HT-29 (cell line): ENCODE results near the gene THSD7A. TPM values are rescaled to one million over a fixed set of nuclear protein-coding genes. Genes with fewer than 3 reads are reported as not detected.

ENCODE experiments used
- DNase-seq: peaks from one replicate; pipeline ENCODE4 v3.0.0-alpha.2; 2015; ENCODE audit warnings: low spot score
- total RNA-seq: library from RNA; depleted of rRNA; stranded (reverse); fragments of >200 nt; shearing (Covaris generic); gene quantifications from 2 replicates; pipeline ENCODE4 v1.2.3, GENCODE V29; 2014; rRNA removed

THSD7A gene, protein sequence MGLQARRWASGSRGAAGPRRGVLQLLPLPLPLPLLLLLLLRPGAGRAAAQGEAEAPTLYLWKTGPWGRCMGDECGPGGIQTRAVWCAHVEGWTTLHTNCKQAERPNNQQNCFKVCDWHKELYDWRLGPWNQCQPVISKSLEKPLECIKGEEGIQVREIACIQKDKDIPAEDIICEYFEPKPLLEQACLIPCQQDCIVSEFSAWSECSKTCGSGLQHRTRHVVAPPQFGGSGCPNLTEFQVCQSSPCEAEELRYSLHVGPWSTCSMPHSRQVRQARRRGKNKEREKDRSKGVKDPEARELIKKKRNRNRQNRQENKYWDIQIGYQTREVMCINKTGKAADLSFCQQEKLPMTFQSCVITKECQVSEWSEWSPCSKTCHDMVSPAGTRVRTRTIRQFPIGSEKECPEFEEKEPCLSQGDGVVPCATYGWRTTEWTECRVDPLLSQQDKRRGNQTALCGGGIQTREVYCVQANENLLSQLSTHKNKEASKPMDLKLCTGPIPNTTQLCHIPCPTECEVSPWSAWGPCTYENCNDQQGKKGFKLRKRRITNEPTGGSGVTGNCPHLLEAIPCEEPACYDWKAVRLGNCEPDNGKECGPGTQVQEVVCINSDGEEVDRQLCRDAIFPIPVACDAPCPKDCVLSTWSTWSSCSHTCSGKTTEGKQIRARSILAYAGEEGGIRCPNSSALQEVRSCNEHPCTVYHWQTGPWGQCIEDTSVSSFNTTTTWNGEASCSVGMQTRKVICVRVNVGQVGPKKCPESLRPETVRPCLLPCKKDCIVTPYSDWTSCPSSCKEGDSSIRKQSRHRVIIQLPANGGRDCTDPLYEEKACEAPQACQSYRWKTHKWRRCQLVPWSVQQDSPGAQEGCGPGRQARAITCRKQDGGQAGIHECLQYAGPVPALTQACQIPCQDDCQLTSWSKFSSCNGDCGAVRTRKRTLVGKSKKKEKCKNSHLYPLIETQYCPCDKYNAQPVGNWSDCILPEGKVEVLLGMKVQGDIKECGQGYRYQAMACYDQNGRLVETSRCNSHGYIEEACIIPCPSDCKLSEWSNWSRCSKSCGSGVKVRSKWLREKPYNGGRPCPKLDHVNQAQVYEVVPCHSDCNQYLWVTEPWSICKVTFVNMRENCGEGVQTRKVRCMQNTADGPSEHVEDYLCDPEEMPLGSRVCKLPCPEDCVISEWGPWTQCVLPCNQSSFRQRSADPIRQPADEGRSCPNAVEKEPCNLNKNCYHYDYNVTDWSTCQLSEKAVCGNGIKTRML (N-terminal part only)
- not detected in 2 replicates for total RNA-seq

DNA sequence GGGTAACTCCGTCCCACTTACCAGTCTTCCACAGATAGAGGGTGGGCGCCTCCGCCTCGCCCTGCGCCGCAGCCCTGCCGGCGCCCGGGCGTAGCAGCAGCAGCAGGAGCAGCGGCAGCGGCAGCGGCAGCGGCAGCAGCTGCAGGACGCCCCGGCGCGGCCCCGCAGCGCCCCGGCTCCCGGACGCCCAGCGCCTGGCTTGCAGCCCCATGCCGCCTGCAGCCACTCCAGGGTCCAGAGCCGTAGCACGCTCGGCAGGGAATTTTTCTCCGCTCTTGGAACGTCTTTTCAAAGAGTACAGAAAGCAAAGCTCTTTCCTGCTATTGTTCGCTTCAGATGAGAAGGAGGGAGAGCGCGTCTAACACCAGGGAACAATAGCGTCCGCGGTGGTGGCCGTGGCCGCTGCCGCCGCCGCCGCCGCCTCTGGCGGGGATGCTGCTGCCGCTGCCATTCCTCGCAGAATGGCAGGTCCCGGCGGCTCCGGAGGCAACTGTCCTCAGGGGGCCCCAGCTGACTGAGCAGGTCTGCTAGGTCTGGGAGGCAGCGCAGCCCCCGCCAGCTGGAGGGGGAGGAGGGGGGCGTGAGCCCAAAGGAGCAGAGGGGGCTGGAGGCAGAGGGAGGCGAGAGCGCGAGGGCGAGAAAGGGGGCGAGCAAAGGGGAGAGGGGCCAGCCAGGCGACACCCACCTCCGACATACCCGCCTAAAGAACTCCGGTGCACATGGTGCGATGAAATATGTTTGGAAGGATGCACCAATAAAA is at the start of gene THSD7A:
THSD7A (minus strand) TSS at position 463 of the 760 bp plus-strand sequence; CDS start at position 211, 252 bp downstream.
- DNase-seq: peak; percentile 53

DNA sequence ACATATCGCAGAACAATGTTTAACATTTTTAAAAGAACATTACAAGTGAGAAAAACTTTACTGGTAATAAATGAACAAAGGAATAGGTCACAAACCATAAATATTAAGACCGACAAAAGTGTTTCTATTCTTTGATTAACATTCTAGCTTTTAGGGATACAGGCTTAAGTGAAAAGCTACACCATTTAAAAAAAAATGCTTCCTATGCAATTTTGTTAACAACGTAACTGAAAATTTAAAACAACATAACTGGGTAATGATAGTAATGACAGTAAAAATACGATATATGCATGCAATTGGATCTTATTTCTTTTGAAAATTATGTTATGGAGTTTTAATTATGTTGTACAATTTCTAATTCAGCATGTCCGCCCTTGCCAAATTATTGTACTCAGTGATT is 49.7 kb upstream of the THSD7A start:
- no peak for DNase-seq

DNA sequence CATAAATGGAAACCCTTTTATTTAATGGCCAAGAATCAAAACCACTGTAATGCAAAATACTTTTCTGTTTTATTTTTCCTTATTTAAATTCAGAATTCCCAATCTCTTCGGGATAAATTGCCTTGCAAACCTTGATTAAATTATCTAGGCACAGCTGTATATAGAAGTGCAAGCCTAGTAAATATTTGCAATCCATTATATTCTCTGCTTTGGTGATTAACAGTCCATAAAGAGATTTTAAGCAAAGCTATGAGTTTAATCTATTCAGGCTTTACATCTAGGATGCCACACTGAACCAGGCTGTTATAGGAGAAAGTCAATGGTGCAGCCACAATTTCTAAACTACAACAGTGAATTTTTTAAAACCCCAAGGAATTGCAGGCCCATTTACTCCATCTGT is 43.6 kb upstream of the THSD7A start:
- DNase-seq: no peak

DNA sequence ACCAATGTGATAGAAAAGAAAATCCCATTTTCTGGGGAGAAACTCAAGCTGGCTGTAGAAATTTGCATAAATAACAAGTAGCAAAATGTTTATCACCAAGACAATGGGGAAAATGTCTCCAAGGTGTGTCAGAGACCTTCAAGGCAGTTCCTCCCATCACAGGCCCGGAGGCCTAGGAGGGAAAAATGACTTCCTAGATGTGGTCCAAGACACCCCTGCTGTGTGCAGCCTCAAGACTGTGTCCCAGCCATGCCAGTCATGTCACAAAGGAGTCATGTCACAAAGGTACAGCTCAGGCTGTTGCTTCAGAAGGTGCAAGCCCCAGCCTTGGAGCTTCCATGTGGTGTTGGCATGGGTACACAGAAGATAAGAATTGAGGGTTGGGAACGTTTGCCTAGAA is 33.7 kb upstream of the THSD7A start:
- DNase-seq: no peak

DNA sequence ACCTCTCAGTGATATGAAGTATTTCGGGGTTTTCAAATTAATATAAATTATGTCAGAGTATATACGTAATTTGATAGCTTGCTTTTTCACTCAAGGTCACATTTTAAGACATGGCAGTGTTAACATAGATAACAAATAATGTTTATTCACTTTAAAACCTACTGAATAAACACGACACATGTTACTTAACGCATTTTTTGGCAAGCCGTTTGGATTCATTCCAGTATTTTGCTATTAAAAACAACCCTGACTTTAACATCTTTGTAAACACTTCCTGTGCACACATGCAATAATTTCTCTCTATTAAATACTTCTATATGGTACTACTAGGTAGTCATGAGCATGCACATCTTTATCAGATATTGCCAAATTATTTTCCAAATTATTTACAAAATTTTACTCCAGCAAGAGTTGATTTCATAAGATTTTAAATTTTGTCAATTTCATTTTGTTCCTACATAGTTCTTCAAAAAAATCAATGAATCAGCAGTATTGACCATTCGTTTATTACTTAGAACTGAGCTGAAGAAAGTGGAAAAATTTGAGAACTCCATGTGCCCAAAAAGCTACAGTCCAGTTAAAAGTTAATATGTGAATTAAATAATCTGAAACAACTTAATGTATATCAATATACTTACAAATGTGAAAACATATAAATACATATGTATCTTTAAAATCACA is 26.8 kb upstream of the THSD7A start:
- DNase-seq: no peak

DNA sequence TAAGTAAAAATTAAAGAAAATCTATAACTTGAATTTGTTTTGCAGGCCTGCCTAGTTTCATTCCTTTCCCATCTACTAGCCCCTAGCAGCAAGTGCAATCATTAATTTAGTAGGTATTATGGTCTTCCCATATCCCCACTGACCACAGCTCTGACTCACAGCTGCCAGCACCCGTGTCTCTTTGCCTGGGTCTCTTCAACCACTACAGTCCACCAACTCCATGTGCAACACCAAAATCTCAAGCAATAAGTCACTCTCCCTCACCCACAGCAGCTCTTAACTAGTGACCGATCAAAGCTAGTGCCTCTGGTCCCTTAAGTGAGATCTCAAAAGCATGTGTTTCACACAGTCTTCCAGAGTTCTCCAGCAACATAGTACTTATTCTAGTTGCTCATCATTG is 26.0 kb upstream of the THSD7A start:
- DNase-seq: no peak

DNA sequence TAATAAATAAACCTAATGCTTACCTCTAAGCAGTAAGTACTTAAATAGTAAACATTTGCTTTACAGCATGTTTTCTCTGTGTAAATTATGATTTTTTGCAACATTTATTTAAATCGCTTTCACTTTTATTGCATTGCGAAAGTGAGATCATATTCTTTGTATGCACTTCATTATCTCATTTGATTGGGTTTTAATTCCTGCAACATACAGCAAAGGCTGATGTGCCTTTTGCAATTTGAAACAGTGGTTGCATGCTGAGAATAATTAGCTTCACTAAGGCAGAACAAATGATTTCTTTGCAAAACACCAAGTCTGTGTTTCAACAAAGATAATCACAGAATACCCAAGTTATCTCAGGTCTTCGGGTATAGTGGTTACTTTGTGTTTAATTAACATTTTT is 16.3 kb upstream of the THSD7A start:
- no peak for DNase-seq

DNA sequence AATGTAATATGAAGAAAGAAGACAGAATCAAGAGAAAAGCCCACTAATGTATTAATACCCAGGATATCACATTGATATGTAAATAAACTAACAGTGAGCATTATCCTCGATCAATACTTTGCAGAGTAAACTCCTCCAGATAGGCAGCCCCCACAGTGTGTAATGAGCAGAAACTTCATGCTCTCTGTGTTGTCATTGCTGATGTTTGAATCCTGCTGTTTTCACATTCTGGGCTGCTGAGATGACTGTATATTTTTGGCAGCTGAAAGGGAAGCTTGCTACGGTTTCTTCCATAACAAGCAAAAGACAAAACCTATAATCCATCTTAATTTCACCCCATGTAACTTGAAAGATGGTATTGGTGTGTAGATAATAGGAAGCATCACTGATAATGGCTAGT is 15.3 kb upstream of the THSD7A start:
- no peak for DNase-seq

DNA sequence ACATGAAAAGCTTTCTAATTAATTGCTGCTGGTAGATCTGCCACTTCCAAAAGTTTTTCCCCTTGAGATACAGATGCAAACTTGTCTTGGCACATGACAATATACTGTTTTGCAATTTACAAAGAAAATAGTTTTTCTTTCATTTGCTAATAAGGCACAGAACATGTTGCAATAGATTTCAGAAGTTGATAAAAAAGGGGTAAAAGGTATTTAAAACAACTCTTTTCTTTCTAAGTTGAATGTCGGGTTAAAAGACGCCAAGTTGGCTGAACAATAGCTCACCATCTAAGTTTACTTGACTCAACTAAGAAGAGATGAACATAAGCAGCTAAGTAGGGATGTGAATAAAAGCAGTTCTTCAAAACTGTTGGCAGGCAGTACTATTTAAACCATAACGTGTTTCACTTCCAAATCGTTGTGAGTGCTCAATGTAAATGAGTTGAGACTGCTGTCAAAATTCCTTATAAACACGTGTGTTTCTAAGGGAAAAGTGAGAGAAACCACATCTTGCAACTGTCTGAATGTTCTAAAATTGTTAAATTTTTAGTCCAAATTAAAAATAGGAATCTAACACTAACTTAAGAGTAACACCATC is 14.5 kb upstream of the THSD7A start:
- no peak for DNase-seq

DNA sequence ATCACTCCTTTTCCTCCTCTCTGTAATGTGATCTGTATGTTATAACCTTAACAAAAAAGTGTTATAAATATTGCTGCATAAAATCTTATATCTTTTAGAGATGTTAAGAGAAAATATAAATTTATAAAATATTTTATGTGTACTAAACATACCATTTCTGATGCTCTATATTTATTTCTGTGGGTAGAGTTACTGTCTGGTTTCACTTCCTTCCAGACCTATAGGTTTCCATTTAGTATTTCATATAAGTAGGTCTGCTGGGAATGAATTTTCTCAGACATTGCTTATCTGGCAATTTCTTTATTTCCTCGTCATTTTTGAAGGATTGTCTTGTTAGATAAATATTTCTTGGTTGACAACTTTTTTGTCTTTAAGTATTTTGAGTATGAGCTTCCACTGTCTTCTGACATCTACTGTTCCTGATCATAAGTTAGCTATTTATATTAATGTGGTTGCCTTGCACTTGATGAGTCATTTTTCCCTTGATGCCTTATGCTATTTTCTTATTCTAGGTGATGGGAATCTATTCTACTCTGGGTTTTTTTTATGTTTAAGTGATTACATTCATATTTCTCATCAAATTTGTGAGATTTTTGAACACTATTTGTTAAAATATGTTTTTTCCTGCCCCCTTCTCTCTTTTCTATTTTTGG is 11.2 kb upstream of the THSD7A start:
- DNase-seq: no peak

DNA sequence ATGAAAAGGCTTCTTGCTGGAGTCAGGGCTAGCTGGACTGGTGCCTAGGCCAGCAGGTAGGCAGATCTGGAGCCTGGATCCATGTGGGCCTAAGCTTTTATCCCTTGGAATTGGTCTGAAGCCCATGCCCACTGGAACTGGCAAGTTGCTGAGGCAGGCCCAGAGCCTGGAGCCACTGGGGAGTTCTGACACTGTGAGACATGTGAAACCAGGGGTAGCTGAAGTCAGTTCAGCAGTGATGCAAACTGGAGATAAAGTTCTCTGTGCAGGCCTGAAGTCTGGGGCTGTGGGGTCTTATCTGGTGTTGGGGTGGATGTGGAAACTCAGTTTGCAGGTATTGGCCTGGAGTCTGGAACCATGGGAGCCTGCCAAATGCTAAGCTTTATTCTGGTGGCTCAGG is 9.7 kb upstream of the THSD7A start:
- no peak for DNase-seq

DNA sequence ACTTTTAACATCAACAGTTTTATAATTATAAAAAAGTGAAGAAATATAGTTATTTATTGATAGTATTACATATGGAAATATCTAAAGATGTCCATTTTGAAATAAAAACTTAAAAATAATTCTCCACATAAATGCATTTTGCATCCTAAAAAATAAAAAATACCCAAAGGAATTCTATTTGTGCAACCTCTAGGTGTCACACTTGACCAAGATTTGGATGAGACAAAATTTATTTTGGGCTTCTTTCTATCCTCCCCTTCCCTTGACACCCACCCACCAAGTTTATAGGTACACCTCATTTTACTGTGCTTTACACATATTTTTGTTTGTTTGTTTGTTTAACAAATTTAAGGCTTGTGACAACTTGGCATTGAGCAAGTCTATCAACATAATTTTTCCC is 3.3 kb upstream of the THSD7A start:
- no peak for DNase-seq

DNA sequence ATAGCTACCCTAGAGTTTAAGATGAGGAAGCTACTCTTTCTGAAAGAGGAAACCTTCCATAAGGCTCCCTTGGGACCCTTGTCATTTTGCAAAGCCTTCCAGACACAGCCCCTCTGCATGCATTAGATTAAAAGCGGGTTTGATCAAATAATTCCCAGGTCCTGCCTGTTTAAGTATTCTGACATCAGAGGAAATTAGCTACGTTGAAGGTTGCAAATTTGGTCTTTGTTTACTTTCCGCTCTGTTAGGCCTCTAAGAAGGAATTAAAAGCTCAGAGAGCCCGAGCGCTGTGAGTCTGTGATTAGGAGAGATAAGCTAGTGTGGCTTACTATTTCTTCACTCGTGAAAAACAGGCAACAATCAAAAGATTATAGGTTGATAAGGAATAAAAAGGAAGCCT is 1.4 kb upstream of the THSD7A start:
- DNase-seq: no peak

DNA sequence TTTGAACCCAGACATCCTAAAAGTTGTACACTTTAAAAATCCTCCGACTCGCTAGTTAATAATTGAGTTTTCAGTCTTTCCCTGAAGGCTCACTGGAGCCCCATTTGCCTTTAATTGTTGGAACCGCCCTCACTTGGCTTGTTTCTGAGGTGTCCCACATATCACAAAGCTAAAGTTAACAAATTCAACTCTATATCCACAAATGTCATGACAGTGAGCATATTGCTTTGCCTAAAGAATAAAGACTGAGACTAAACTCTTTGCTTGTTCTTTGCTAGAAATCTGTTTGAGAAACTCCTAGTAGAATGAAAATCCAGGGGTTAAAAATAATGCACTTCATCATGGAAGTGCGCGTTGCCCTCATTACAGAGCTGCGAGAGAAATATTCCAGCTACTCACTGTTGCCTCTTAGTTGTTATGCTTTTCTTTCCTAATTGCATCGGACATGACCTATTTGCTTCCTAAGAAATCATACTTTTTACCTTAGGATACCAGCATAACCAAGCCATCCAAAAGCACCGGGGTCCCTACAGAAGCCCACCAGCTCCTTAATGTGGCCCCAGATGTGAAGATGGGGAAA is 752 bp downstream of the THSD7A start:
- DNase-seq: peak; percentile 7

DNA sequence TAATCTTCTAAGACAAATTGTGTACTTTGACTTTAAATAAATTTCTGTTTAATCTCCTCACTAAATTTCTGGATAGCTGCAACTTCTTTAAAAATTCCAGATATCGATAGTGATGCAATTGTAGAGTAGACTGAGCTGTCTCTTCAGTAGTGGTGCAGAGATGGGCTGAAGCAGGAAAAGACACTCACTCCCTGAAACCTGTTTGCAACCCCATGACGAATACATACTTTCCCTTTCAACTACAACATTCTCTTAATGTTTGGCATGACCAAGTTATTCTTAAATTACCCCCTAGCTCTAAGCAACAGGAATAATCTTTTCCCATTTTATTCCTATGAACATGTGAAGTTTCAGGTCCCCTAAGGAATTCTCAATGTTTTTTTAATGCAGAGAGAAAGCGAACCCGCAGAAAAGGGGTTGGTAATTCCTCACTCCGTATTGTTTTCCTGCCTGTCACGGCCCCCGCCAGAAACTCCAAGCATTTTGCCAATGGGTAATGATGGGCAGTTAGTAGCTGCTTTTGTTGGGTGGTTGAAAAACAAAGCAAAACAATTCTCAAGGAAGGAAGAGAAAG is 1.3 kb downstream of the THSD7A start:
- no peak for DNase-seq

DNA sequence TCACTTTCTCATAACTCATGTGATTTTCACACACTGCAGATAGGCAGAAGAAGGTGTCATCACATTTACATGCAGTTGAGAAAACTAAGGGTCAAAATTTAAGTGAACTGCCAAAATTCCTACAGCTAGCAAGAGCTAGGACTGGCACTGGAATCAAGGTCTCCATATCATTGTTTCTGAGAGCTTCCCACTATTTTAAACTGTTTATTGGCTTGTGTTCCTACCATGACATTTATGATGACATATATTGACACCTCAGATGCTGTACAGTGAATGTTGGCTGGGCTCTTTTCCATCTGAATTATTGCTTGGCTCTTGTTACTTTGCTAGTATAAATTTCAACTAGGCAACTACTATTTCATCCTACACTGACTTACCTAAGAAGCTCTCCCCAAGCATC is 2.0 kb downstream of the THSD7A start:
- no peak for DNase-seq

DNA sequence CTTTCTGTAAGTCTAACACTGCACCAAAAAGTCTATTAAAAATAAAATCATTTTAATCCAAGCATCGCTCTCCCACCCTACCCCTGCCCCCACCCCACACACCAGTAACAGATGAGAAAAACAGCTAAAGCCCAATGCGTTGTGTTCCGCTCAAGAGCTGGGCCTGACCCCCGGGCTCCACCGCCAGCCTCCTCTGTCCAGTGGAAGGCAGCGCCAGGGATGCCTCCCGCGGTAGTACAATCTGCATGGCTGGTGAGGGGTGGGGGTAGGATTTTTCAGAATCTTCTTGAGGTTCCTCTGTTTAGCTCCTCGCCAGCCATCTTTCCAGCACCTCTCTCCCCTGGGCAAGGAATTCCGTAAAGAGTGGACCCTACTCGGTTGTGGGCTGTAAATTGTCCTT is 12.1 kb downstream of the THSD7A start:
- DNase-seq: no peak

DNA sequence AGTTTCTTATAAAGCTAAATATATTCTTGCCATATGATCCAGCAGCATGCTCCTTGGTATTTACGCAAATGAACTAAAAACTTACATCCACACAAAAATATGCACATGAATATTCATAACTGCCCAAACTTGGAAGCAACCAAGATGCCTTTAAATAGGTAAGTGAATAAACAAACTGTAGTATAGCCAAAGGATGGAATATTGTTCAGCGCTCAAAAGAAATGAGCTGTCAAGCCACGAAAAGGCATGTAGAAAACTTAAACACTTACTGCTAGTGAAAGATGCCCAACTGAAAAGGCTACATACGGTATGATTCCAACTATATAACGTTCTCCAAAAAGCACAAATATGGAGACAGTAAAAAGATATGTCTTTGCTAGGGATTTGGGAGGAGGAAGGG is 12.7 kb downstream of the THSD7A start:
- no peak for DNase-seq

DNA sequence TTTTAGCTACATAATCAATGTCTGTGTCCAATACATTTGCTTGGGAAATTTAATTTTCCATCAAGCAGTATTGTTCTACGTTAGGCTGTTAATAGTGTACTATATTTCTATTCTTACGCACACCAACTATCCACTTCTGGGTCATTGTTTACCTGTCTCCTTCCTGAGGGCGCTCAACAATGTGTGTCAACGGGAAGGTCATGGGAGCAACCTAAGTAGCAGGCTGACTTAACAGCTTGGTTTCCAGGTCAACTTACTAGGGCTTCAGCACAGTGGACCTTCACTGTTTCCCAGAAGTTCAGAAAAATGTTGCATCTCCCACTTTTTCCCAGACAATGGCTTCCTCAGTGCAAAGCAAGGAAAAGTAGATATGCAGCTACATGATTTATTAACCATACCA is 13.7 kb downstream of the THSD7A start:
- no peak for DNase-seq
